Lower leg skin (tissue), 3 donors: Measurements from ENCODE around the gene ITGA2.

Experiments
- POLR2A ChIP-seq, 2 donors: fragments of 450-650 bp; IDR thresholded peaks; one replicate each; pipeline ENCODE4 v1.6.1; 2016 to 2017; ENCODE audit warnings: antibody characterized with exemption in 2 of 2, mild to moderate bottlenecking in 1 of 2, moderate library complexity in 1 of 2
- TF ChIP-seq, protein P1 (sequence below), 3 donors: fragments of 450-650 bp; IDR thresholded peaks; one replicate each; pipeline ENCODE4 v1.5.1; 2016; ENCODE audit warnings: antibody characterized with exemption in 3 of 3, mild to moderate bottlenecking in 3 of 3, moderate library complexity in 2 of 3

DNA sequence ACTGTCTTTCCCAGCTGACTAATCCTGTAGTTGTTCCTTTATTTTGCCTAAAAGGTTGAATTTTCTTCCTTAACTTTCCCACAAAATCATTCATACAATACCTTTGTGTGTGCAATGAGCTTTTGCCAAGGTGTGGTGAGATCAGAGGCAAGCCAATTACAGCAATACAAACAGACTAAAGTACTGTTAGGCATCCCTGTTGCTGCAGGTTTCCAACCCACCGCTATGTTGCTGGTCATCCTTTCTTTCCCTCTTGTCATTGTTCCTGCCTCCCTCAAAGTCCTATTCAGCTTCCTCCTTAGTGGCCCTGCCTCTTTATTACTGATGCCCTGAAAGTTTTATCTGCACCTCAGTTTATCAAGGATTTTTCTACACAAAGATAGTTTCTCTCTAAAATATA, 22.1 kb downstream of the ITGA2 start:
- TF ChIP-seq, protein P1, sequence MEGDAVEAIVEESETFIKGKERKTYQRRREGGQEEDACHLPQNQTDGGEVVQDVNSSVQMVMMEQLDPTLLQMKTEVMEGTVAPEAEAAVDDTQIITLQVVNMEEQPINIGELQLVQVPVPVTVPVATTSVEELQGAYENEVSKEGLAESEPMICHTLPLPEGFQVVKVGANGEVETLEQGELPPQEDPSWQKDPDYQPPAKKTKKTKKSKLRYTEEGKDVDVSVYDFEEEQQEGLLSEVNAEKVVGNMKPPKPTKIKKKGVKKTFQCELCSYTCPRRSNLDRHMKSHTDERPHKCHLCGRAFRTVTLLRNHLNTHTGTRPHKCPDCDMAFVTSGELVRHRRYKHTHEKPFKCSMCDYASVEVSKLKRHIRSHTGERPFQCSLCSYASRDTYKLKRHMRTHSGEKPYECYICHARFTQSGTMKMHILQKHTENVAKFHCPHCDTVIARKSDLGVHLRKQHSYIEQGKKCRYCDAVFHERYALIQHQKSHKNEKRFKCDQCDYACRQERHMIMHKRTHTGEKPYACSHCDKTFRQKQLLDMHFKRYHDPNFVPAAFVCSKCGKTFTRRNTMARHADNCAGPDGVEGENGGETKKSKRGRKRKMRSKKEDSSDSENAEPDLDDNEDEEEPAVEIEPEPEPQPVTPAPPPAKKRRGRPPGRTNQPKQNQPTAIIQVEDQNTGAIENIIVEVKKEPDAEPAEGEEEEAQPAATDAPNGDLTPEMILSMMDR (IDR thresholded peaks at IDR 0.05), result no peak
- TF ChIP-seq POLR2A (IDR thresholded peaks at IDR 0.05), result no peak
